Neural crest cell (in vitro differentiated cells): ENCODE measurements around the gene EEF2K. TPM values are rescaled to one million over a fixed set of nuclear protein-coding genes. Genes with fewer than 3 reads are reported as not detected.

Experiments
- DNase-seq: peaks from one replicate; pipeline ENCODE4 v3.0.0; 2021; ENCODE audit warnings: low read depth, mixed read lengths, low spot score
- H3K27ac Mint-ChIP-seq: one replicate; pipeline ENCODE4 v1.8.0; 2021; ENCODE audit warnings: mild to moderate bottlenecking, mixed read lengths; ENCODE audit not compliant: unreplicated experiment
- H3K27me3 Mint-ChIP-seq: 2 replicates; pipeline ENCODE4 v1.8.0; 2021; ENCODE audit warnings: low read depth, mild to moderate bottlenecking, mixed read lengths
- H3K36me3 Mint-ChIP-seq: 2 replicates; pipeline ENCODE4 v1.8.0; 2021; ENCODE audit warnings: low read depth, mild to moderate bottlenecking, mixed read lengths
- H3K4me1 Mint-ChIP-seq: 2 replicates; pipeline ENCODE4 v1.8.0; 2021; ENCODE audit warnings: mixed read lengths
- H3K4me3 Mint-ChIP-seq: one replicate; pipeline ENCODE4 v1.8.0; 2021; ENCODE audit warnings: mild to moderate bottlenecking, mixed read lengths
- H3K9me3 Mint-ChIP-seq: 2 replicates; pipeline ENCODE4 v1.8.0; 2021; ENCODE audit warnings: mixed read lengths
- CTCF ChIP-seq: fragments of 200-600 bp; sonication (generic); conservative IDR thresholded peaks from 2 replicates; pipeline ENCODE4 v1.5.0; 2021; ENCODE audit warnings: antibody characterized with exemption, mild to moderate bottlenecking
- total RNA-seq: library from RNA; stranded (reverse); gene quantifications from 2 replicates; pipeline ENCODE4 v1.2.1, GENCODE V29; 2021

Gene EEF2K
- total RNA-seq, 1 donor from 2014 or later, result 20.3 TPM

GRCh38 chr16:22255335-22255734 lies 49.3 kb downstream of the EEF2K start:
- no peak overlapping the region for H3K27ac Mint-ChIP-seq
- H3K36me3 Mint-ChIP-seq, result peaks cover 29% of the 10 kb centered on the region
- no peak overlapping the region for H3K4me3 Mint-ChIP-seq
- H3K4me1 Mint-ChIP-seq, result peaks cover 4% of the 10 kb centered on the region
- H3K9me3 Mint-ChIP-seq, result peaks cover 3% of the 10 kb centered on the region
- no peak for TF ChIP-seq CTCF
- no peaks in the 10 kb centered on the region for H3K27me3 Mint-ChIP-seq
- no peak for DNase-seq

- TF ChIP-seq CTCF, result no peak
- H3K27me3 Mint-ChIP-seq, result no peaks in the 10 kb centered on the region
- H3K4me1 Mint-ChIP-seq, result peaks cover 4% of the 10 kb centered on the region
- no peak overlapping the region for H3K27ac Mint-ChIP-seq
- H3K9me3 Mint-ChIP-seq, result peaks cover 3% of the 10 kb centered on the region
- H3K36me3 Mint-ChIP-seq, result peaks cover 34% of the 10 kb centered on the region
- no peak overlapping the region for H3K4me3 Mint-ChIP-seq
- DNase-seq, result no peak
These were observed 51.4 kb downstream of the EEF2K start for GRCh38 chr16:22257440-22257839.

GRCh38 chr16:22260490-22260889 lies 54.4 kb downstream of the EEF2K start:
- no peak for TF ChIP-seq CTCF
- Mint-ChIP-seq H3K27me3 (no peaks in the 10 kb centered on the region), H3K4me3 (no peak overlapping the region)

GRCh38 chr16:22262460-22262859 lies 56.4 kb downstream of the EEF2K start:
- Mint-ChIP-seq H3K4me3 (no peak overlapping the region), H3K36me3 (peaks cover 24% of the 10 kb centered on the region), H3K4me1 (peaks cover 4% of the 10 kb centered on the region)

More at GRCh38 chr16:22260490-22260889, 54.4 kb downstream of the EEF2K start:
- no peak for DNase-seq
- peaks cover 4% of the 10 kb centered on the region for H3K4me1 Mint-ChIP-seq
- no peaks in the 10 kb centered on the region for H3K9me3 Mint-ChIP-seq
- H3K36me3 Mint-ChIP-seq, result peaks cover 24% of the 10 kb centered on the region
- no peak overlapping the region for H3K27ac Mint-ChIP-seq

GRCh38 chr16:22264786-22265185 lies 58.7 kb downstream of the EEF2K start:
- H3K4me3 Mint-ChIP-seq, result no peak overlapping the region
- H3K27me3 Mint-ChIP-seq, result no peaks in the 10 kb centered on the region
- peaks cover 7% of the 10 kb centered on the region for H3K36me3 Mint-ChIP-seq
- no peak for TF ChIP-seq CTCF
- DNase-seq, result no peak
- H3K27ac Mint-ChIP-seq, result no peak overlapping the region
- H3K9me3 Mint-ChIP-seq, result no peaks in the 10 kb centered on the region
- H3K4me1 Mint-ChIP-seq, result no peaks in the 10 kb centered on the region

More at GRCh38 chr16:22262460-22262859, 56.4 kb downstream of the EEF2K start:
- TF ChIP-seq CTCF, result no peak
- DNase-seq, result no peak
- Mint-ChIP-seq H3K27me3 (no peaks in the 10 kb centered on the region), H3K9me3 (no peaks in the 10 kb centered on the region), H3K27ac (no peak overlapping the region)

GRCh38 chr16:22265351-22265750 lies 59.3 kb downstream of the EEF2K start:
- no peak overlapping the region for H3K4me3 Mint-ChIP-seq
- H3K27ac Mint-ChIP-seq, result no peak overlapping the region

More at GRCh38 chr16:22265351-22265750, 59.3 kb downstream of the EEF2K start:
- no peak for DNase-seq
- Mint-ChIP-seq H3K27me3 (no peaks in the 10 kb centered on the region), H3K36me3 (peaks cover 5% of the 10 kb centered on the region), H3K9me3 (no peaks in the 10 kb centered on the region), H3K4me1 (no peaks in the 10 kb centered on the region)
- no peak for TF ChIP-seq CTCF
